Kidney (tissue), 14 donors: Measurements from ENCODE around the gene ZNF814. TPM values are rescaled to one million over a fixed set of nuclear protein-coding genes. Genes with fewer than 3 reads are reported as not detected.
"Not testable (repeated sequence)": the region's sequence is repeated elsewhere in the genome, so short reads cannot be mapped to it uniquely, and the experiment has no call there.

Source experiments
- DNase-seq, 5 donors: peaks; one replicate each; pipeline ENCODE4 v3.0.0-alpha.2; 2013 to 2020
- FAIRE-seq: peaks from 2 replicates; lab custom pipeline; 2012; peaks lifted over from hg19 to GRCh38; lab: Jason Lieb, UNC
- H3K27ac ChIP-seq, 2 donors: one replicate each; pipeline ENCODE4 v1.7.0; 2013; ENCODE audit warnings: low read depth in 2 of 2, low read length in 2 of 2, inconsistent platforms in 1 of 2
- H3K27me3 ChIP-seq: one replicate; pipeline ENCODE4 v1.7.1; 2013; ENCODE audit warnings: low read length, inconsistent platforms; ENCODE audit not compliant: control insufficient read depth, insufficient read depth
- H3K36me3 ChIP-seq, 3 donors: one replicate each; pipeline versions ENCODE4 v1.7.0 to v1.7.1; 2013; ENCODE audit warnings: low read length in 3 of 3, control low read depth in 1 of 3, inconsistent platforms in 1 of 3; ENCODE audit not compliant: insufficient read depth in 3 of 3, control insufficient read depth in 2 of 3
- H3K4me1 ChIP-seq, 3 donors: one replicate each; pipeline versions ENCODE4 v1.7.0 to v1.7.1; 2013; ENCODE audit warnings: low read length in 3 of 3, inconsistent platforms in 1 of 3, low read depth in 1 of 3; ENCODE audit not compliant: control insufficient read depth in 2 of 3, insufficient read depth in 2 of 3
- H3K4me3 ChIP-seq, 3 donors: one replicate each; pipeline versions ENCODE4 v1.7.0 to v1.8.1; 2013; ENCODE audit warnings: low read length in 3 of 3, control low read depth in 1 of 3, inconsistent platforms in 1 of 3
- H3K9ac ChIP-seq, 3 donors: one replicate each; pipeline versions ENCODE4 v1.7.0 to v1.7.1; 2013; ENCODE audit warnings: low read length in 3 of 3, control low read depth in 1 of 3, inconsistent platforms in 1 of 3
- H3K9me3 ChIP-seq, 3 donors: one replicate each; pipeline versions ENCODE4 v1.7.0 to v1.7.1; 2013; ENCODE audit warnings: low read length in 3 of 3, control low read depth in 1 of 3, inconsistent platforms in 1 of 3; ENCODE audit not compliant: control insufficient read depth in 2 of 3, insufficient read depth in 1 of 3
- intact Hi-C: fragments of 100-400 bp; cut with DNase I; formaldehyde crosslinking; loops from one replicate; pipeline ENCODE4 v1.11.1; 2022
- polyA plus RNA-seq: library from polyadenylated mRNA; stranded (reverse); fragments of 350-450 nt; fragmentation: Illumina TruSeq; extraction: RNeasy Lipid Tissue Mini Kit (QIAGEN cat#74804); gene quantifications from one replicate; pipeline ENCODE4 v1.2.3, GENCODE V29; 2014; ENCODE audit warnings: low read depth, low replicate concordance; ENCODE audit not compliant: insufficient read depth
- total RNA-seq: library from RNA; stranded (reverse); fragmentation: NEBNext Ultra II Directional; extraction: Animal tissue kit (Norgen Biotek cat#: 25700); gene quantifications from one replicate; pipeline ENCODE4 v1.2.1, GENCODE V29; 2021
- TF ChIP-seq, protein P1 (sequence below): IDR thresholded peaks from 3 replicates; pipeline ENCODE4 v1.5.1; 2012; ENCODE audit warnings: mild to moderate bottlenecking, moderate library complexity, borderline replicate concordance; ENCODE audit not compliant: insufficient read depth; ENCODE audit errors: extremely low read depth
- donor health status: control.
- donor health status: control.
- donor health status: control.
- donor health status: control.
- donor health status: control.
- donor health status: DM: yes; HTN: yes; CAD: no.
- donor health status: Normal renal cell carcinoma (clear cell type).

Gene ZNF814
- total and polyA plus RNA-seq, 2 donors from 2014 or later = 26.7 to 27.7 TPM

DNA sequence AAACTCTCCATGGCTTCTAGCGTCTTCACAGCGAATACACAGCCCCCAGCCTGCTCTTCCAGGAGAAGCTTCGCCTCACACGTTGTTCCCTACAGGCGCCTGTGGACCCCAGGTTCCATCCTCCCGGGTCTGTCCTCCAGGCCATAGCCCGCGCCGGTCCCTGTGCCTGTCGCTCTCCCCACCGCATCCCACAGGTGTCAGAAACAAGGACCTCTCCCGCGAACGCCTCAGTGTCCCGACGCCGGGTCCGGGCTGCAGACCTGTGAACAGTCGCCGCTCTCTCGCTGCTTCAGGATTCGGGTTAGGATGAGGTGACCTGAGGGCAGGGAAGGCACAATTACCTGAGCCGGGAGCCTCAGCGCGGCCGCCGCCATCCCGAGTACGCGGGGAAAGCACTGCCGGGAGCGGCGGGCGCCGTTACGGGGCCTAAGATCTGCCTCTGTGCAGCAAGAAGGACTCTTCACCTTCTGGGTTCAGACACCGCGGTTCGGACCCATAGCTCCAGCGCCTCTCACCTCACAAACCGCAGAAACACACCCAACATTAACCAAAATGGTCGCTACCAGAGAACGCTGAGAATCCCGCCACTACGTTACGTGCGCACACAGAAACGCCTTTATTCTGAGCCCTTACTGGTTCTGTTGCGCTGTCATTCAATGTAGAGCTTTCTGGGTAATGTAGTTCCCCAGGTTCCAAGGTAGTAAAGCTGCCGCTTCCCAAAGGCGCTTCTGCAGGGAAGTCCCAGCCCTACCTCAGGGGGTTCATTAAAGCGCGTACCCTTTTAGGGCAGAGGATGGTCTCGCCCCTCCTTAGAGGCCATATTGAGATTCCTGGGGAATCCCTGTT is 46.2 kb upstream of the ZNF814 start, which contains the start of gene ZNF418:
TSS of gene ZNF418 (minus strand) at position 583 of the 846 bp plus-strand sequence. CDS start 1,580 bp downstream, outside the sequence.
- intact Hi-C loops = no loop called here
- peaks cover under 1 to 12% (median 4%) of the 10 kb centered on the region in 3 donors for H3K36me3 ChIP-seq
- peaks cover 0 to 10% (median 0%) of the 10 kb centered on the region in 3 donors for H3K4me1 ChIP-seq
- H3K27ac ChIP-seq = peak within 1 kb of the TSS in 1 of 2 donors; percentile 37
- no peaks in the 10 kb centered on the region for H3K27me3 ChIP-seq
- H3K4me3 ChIP-seq = peak within 1 kb of the TSS; percentile 71 to 87 (median 72)
- H3K9me3 ChIP-seq = peaks cover 0 to 7% (median 0%) of the 10 kb centered on the region in 3 donors
- DNase-seq (peak; percentile 73 to 96 (median 85)), FAIRE-seq (no peak)
- H3K9ac ChIP-seq = peak within 1 kb of the TSS in 2 of 3 donors; percentile 46 to 92
- TF ChIP-seq, protein P1, sequence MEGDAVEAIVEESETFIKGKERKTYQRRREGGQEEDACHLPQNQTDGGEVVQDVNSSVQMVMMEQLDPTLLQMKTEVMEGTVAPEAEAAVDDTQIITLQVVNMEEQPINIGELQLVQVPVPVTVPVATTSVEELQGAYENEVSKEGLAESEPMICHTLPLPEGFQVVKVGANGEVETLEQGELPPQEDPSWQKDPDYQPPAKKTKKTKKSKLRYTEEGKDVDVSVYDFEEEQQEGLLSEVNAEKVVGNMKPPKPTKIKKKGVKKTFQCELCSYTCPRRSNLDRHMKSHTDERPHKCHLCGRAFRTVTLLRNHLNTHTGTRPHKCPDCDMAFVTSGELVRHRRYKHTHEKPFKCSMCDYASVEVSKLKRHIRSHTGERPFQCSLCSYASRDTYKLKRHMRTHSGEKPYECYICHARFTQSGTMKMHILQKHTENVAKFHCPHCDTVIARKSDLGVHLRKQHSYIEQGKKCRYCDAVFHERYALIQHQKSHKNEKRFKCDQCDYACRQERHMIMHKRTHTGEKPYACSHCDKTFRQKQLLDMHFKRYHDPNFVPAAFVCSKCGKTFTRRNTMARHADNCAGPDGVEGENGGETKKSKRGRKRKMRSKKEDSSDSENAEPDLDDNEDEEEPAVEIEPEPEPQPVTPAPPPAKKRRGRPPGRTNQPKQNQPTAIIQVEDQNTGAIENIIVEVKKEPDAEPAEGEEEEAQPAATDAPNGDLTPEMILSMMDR = no peak

DNA sequence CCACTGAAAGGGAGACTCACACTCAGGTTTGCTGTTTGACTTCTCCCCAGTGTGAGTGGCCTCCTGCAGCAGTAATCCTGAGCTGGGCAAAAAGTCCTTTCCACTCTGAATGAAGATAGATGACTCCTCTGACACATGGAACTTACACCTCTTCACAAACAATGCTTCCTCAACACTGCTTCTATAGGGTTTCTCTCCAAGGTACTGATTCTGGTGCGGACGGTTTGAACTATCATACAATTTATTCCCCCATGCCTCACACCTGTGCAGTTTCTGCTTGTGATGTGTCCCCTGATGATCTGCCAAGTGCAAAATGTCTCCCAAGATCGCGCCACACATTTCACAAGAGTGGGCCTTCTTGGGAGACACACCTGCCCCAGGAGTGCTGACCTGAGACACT is 38.8 kb upstream of the ZNF814 start:
- H3K27me3 ChIP-seq = no peaks in the 10 kb centered on the region
- no peak overlapping the region for H3K27ac ChIP-seq
- H3K9me3 ChIP-seq = peaks cover 7 to 23% (median 13%) of the 10 kb centered on the region in 3 donors
- peaks cover 21 to 33% (median 25%) of the 10 kb centered on the region in 3 donors for H3K36me3 ChIP-seq
- no peak overlapping the region for H3K9ac ChIP-seq
- no peak for FAIRE-seq
- intact Hi-C loops = no loop called here
- DNase-seq = no peak
- TF ChIP-seq, protein P1 = no peak
- H3K4me3 ChIP-seq = no peak overlapping the region
- no peaks in the 10 kb centered on the region for H3K4me1 ChIP-seq

DNA sequence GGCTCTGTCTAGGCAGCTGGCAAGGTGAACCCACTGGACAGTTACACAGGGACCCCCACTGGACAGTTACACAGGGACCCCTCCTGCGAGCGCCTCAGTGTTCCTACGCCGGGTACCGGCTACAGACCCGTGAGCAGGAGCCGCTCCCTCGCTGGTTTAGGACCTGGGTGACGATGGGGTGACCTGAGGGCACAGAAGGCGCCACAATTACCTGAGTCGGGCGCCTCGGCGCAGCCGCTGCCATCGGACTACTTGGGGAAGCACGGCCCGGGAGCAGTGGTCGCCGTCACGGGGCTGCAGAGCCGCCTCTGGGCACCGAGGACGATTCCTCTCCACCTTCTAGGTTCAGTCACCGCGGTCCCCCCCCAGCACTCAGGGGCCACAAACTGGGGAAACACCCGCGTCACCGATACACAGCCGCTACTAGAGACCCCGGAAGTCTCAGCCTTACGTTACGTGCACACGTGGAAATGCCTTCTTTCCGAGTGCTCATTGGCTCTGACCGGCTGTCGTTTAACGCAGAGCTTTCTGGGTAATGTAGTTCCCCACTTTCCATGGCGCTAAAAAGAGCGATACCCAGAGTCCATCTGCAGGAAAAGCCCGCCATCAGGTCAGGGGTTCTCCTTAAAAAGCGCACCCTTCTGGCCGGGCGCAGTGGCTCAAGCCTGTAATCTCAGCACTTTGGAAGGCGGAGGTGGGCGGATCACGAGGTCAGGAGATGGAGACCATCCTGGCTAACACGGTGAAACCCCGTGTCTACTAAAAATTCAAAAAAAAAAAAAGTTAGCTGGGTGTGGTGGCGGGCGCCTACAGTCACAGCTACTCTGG is 27.5 kb upstream of the ZNF814 start, which contains the start of gene ZNF417:
TSS of gene ZNF417 (minus strand) at position 425 of the 828 bp plus-strand sequence. CDS start at position 244, 181 bp downstream.
- H3K36me3 ChIP-seq, H3K27me3 ChIP-seq, H3K9me3 ChIP-seq, intact Hi-C loops: not testable (repeated sequence)
- FAIRE-seq = peak; percentile 77
- H3K4me1 ChIP-seq = peaks cover 0 to 12% (median 6%) of the 10 kb centered on the region in 3 donors
- H3K4me3 ChIP-seq = peak within 1 kb of the TSS; percentile 86 to 90 (median 87)
- TF ChIP-seq, protein P1 = peak; percentile 17
- peak within 1 kb of the TSS; percentile 74 to 90 (median 81) for H3K9ac ChIP-seq
- DNase-seq = peak; percentile 92 to 98 (median 95)
- H3K27ac ChIP-seq = peak within 1 kb of the TSS in 1 of 2 donors; percentile 32
